Measurements from ENCODE around the gene HDLBP.

The HDLBP gene

GRCh38 chr2:241180495-241180894 is 135.0 kb downstream of the HDLBP start:
- no peak for TF ChIP-seq CTCF (IDR thresholded peaks at IDR 0.05; ENCODE audit: borderline replicate concordance, insufficient read depth, low read depth, low read length)
- H3K4me3 ChIP-seq (ENCODE audit: low read depth, low read length), result no peak overlapping the region

GRCh38 chr2:241179899-241180298 is 135.6 kb downstream of the HDLBP start:
- no peak overlapping the region for H3K4me3 ChIP-seq (ENCODE audit: low read depth, low read length)
- TF ChIP-seq CTCF (IDR thresholded peaks at IDR 0.05; ENCODE audit: borderline replicate concordance, insufficient read depth, low read depth, low read length), result no peak

GRCh38 chr2:241178961-241179360 is 136.5 kb downstream of the HDLBP start:
- no peak for TF ChIP-seq CTCF (IDR thresholded peaks at IDR 0.05; ENCODE audit: borderline replicate concordance, insufficient read depth, low read depth, low read length)
- no peak overlapping the region for H3K4me3 ChIP-seq (ENCODE audit: low read depth, low read length)

- H3K4me3 ChIP-seq (ENCODE audit: low read depth, low read length), result no peak overlapping the region
- no peak for TF ChIP-seq CTCF (IDR thresholded peaks at IDR 0.05; ENCODE audit: borderline replicate concordance, insufficient read depth, low read depth, low read length)
Measured at GRCh38 chr2:241177526-241178334, 137.7 kb downstream of the HDLBP start.
